Suppressor macrophage (primary cell): ENCODE results near the gene PATL2.
"Not testable (repeated sequence)": the region's sequence is repeated elsewhere in the genome, so short reads cannot be mapped to it uniquely, and the experiment has no call there.

Source experiments
- DNase-seq, 4 experiments: peaks; one replicate each; pipeline ENCODE4 v3.0.0-alpha.2; 2020 to 2022
- total RNA-seq, 17 experiments: gene quantifications; one replicate each; lab custom pipeline; 2026; ENCODE audit warnings: mixed read lengths in 6 of 17, inconsistent platforms in 3 of 17; lab: John Stamatoyannopoulos, UW

PATL2 gene
- total RNA-seq = 2.4 to 18.5 (median 5.9) reads per million in 17 experiments

GRCh38 chr15:44711096-44711742 lies at the start of gene PATL2, which contains the start of gene B2M:
Gene PATL2 (minus strand): TSS chr15:44711323. CDS start chr15:44676490, 34,833 bp downstream.
Gene B2M (plus strand): TSS chr15:44711517. CDS start chr15:44711547, 30 bp downstream.
- DNase-seq = peak; percentile 96 to 99 (median 98)

GRCh38 chr15:44753345-44753744 lies 42.2 kb upstream of the PATL2 start:
- no peak for DNase-seq

- DNase-seq = not testable (repeated sequence)
Observed at GRCh38 chr15:44743454-44743853, 32.3 kb upstream of the PATL2 start.

GRCh38 chr15:44739222-44739847 lies 28.2 kb upstream of the PATL2 start:
- not testable (repeated sequence) for DNase-seq

GRCh38 chr15:44738340-44738984 lies 27.3 kb upstream of the PATL2 start:
- peak; percentile 37 to 82 (median 64) for DNase-seq

GRCh38 chr15:44736181-44736765 lies 25.1 kb upstream of the PATL2 start, which contains the start of gene TRIM69:
Gene TRIM69 (plus strand): TSS chr15:44736528. CDS start chr15:44736705, 177 bp downstream.
- DNase-seq = peak in 1 of 4 experiments; percentile 40

GRCh38 chr15:44735482-44736180 lies 24.5 kb upstream of the PATL2 start:
- peak; percentile 89 to 96 (median 90) for DNase-seq

- no peak for DNase-seq
Observed at GRCh38 chr15:44734839-44735481, 23.8 kb upstream of the PATL2 start.

- peak; percentile 44 to 60 (median 49) for DNase-seq
Observed at GRCh38 chr15:44729408-44730127, 18.4 kb upstream of the PATL2 start.

- peak; percentile 96 to 100 (median 98) for DNase-seq
Observed at GRCh38 chr15:44728576-44729407, 17.7 kb upstream of the PATL2 start.

- not testable (repeated sequence) for DNase-seq
Observed at GRCh38 chr15:44728232-44728575, 17.1 kb upstream of the PATL2 start.

GRCh38 chr15:44727485-44728231 lies 16.5 kb upstream of the PATL2 start:
- DNase-seq = no peak

GRCh38 chr15:44726568-44727484 lies 15.7 kb upstream of the PATL2 start:
- DNase-seq = peak; percentile 85 to 96 (median 90)

GRCh38 chr15:44726136-44726535 lies 15.0 kb upstream of the PATL2 start:
- peak; percentile 49 to 61 (median 55) for DNase-seq

- DNase-seq = no peak
Observed at GRCh38 chr15:44722011-44722410, 10.9 kb upstream of the PATL2 start.

GRCh38 chr15:44720460-44721176 lies 9.5 kb upstream of the PATL2 start:
- no peak for DNase-seq

- peak in 1 of 4 experiments; percentile 29 for DNase-seq
Observed at GRCh38 chr15:44720000-44720435, 8.9 kb upstream of the PATL2 start.
